ENCODE data around the gene CNDP2.
"Not testable (repeated sequence)": the region's sequence is repeated elsewhere in the genome, so short reads cannot be mapped to it uniquely, and the experiment has no call there.

Gene CNDP2

DNA sequence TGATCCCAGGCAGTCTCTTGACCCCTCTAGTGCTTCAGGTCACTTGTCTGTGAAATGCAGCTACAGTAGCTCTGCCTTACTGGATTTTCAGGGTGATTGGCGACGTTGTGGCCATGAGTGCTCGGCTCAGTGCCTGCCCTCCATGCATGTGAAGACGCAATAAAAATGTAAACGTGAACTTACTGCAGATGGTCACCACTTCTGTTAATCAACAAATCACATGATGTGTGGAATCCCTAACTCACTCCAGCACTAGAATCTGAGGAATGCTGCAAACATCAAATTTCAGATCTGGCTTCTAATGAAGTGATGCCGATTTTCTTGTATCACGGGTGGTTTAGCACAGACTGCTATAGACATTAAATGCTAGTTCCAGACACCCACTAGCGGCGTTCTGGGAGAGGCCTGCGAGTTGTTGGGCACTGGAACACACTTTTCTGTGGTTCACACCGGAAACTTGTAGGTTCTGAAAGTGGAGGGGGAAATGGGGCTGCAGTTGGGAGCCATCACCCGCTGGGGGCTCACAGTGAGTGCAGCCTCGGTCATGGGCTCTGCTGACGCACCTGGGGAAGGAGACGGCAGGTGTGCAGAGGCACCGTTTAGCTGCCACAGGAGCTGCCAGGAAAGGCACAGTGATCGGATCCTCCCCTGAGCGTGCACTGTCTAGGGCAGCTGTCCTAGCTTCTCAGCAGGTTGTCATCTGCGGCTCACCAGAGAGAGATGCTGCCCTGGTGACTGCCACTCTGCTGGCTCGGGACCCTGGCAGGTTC lies 44.7 kb downstream of the CNDP2 start:
- no peak for DNase-seq

DNA sequence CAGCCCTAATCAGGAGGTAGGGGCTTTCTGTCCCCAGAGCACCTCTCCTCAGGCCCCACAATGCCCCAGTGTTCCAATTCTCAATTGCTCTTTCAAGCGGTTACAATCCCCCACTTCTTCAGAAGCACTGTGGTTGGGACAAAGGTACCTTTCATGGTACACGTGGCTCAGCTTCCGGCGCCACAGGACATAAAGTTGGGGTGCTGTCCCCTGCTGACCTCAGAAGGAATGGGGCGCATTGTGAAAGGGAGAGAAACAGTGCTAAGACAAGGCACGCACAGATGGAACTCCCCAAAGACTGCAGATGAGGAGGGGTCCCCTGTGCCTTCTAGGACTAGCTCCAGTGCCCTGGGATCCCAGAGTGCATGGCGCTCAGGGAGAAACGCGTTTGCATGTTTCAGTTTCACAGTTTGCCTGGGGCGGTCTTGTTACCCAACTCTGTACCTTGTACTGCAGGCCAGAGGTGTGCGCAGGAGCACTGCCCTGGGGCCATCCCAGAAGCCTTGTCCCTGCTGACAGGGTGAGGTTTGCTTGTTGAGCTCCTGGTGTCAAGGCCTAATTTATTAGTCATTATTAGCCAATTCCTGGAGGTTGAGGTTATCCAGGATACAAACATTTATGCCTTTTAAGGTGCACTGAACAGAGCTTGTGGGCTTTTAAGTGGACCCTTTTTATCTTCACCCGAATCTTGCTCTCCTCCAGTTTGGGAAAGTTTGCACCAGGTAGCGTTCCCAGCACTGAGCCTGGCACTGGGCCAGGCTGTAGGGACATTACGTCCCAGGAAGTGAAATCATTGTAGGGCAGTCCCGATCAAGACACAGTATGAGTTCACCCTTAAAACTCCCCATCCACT lies 45.8 kb downstream of the CNDP2 start:
- no peak for DNase-seq

DNA sequence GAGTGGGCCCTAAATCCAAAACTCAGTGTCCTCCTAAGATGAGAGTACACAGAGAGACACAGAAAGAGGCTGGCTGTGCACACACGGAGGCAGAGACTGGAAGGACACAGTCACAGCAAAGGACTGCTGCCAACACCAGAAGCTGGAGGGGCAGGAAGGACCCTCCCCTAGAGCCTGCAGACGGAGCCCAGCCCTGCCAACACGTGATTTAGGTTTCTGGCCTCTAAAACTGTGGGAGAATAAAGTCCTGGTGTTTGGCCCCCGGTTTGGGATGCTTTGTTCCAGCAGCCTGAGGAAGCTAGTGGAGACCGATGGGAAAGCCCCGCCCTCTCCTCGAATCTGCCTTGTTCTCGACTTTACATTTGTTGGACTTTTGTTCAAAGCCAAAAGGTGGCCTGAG lies 48.7 kb downstream of the CNDP2 start:
- DNase-seq, result no peak

DNA sequence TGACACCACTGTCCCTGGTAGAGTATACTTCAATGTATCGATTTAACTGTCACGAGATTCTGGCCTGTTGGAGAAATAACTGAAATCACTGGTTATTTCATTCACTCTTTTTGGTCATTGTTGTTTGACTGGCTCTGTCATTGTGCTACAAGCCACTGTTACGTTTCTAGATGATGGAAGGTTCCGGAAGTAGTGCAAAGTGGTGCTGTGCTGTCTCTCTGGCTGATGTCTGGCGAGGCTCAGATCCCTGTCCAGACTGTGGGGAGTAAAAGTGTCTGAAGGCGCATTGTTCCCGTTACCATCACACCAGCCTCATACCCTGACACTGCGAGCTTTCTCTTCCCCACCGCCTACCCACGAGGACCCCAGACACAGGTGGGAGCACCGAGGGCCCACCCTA lies 49.8 kb downstream of the CNDP2 start:
- no peak for DNase-seq

DNA sequence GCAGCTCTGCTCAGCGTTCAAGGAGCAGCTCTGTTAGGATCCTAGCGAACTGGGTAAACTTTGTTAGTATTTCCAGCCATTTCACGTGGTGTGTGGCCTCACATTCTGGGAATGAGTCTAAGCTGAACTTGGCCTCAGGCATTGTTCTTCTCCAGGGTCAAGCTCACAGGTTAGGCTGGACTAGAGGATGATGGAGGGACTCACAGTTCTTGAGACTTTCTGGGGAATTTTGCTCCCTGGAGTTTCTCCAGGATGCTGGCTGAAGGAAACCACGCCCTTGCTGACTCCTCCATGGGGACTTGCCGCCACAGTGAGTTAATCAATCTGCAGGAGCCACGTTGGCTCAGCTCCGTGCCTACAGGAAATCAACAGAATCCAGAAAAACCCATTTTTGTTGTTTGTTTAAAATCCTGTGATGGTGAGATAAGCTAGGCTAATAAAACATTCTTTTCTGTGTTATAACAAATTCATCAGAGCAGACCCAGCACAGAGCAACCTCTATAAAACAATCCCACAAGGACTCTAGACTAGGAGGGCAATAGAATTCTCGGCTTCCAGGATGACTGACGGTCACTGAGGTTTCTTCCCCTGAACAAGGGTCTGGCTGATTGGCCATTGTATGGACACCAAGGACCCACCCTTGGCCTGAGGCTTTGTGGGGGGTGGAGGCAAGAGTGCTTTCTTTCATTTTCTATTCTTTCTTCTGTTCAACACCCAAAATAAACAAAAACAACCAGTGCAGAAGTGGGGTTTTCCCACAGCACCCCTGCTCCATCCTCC lies 50.8 kb downstream of the CNDP2 start:
- no peak for DNase-seq

DNA sequence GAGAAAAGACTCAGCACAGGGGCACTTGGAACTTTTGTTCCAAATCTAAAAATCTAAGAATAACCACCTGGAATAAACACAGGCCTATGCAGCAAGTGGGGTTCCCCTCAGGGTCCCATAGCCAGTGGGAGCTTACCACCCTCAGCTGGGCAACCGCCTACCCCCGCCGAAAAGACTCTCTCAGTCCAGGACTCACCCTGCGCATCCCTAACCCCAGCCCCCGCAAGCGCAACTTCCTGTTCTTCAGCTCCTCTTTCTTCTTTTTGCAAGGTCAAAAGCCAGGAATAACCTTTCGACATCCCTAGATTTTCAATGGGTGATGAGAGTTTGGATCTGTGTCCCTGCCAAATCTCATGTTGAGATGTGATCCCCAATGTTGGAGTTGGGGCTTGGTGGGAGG lies 51.7 kb downstream of the CNDP2 start:
- DNase-seq, result no peak

DNA sequence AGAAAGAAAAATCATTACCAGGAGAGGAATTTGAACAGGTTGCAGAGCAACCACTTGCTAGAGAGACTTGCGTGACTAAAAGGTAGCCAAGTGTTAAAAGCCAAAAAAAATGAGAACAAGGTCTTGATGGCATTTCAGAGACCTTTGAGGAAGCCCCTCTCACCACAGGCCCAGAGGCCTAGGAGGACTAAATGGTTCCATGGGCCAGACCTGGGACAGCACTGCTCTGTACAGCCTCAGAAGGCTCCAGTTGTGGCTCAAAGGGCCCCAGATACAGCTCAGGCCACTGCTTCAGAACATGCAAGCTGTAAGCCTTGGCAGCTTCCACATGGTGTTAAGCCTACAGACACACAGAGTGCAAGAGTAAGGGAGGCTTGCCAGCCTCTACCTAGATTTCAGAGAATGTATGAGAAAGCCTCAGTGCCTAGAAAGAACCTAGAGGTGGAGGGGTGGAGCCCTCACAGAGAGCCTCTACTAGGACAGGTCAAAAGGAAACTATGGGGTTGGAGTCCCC lies 53.5 kb downstream of the CNDP2 start:
- no peak for DNase-seq

DNA sequence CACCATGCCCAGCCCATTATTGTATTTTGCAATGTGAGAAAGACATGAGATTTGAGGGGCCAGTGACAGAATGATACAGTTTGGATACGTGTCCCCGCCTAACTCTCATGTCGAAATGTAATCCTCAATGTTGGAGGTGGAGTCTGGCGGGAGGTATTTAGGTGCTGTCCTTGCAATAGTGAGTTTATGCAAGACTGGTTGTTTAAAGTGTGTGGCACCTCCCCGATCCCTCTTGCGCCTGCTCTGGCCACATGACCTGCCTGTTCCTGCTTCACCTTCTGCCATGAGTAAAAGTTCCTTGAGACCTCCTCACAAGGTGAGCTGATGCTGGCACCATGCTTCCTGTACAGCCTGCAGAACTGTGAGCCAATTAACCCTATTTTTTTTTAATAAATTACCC lies 54.7 kb downstream of the CNDP2 start:
- no peak for DNase-seq

DNA sequence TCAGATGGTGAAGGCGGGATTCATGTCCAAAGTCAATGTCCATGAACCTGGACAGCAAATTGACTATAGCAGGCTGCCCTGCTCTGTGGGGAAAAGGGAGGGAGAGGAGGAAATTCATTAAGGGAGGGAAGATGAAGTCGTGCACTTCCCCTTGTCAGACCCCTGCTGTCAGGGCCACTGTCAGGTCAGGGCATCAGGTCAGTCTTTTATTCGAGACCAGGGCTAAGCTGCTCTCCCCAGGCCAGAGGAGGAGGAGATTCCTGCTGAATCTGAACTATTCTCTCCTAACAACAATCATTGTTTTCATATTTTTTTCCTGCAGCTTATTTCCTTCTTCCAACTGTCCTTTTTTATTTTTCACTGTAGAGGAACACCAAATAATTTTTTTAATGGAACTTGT lies 55.3 kb downstream of the CNDP2 start:
- DNase-seq, result no peak

DNA sequence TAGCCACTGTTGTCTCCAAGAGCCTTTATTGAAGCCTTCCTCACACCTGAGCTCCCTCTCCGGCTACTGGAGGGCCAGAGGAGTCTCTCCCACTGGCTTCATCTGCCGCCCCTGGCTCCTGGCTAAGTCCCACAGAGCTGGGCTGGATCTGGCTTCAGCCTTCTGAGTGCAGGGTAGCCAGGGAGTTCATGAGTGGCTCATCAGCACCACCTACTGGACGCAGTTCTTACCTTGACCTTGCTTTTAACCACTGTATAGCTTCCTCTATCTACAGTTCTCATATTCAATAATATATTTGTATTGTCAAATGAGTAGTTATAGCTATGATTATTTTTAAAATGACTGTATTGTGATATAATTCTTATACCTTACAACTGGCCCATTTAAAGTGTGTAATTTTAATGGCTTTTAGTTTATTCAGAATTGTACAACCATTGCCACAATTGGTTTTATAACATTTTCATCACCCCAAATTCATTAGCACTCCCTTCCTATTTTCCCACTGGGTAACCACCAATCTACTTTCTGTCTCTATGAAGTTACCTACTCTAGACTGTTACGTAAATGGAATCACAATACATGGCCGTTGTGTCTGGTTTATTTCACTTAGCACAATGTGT lies 55.9 kb downstream of the CNDP2 start:
- peak; percentile 61 to 77 for DNase-seq

DNA sequence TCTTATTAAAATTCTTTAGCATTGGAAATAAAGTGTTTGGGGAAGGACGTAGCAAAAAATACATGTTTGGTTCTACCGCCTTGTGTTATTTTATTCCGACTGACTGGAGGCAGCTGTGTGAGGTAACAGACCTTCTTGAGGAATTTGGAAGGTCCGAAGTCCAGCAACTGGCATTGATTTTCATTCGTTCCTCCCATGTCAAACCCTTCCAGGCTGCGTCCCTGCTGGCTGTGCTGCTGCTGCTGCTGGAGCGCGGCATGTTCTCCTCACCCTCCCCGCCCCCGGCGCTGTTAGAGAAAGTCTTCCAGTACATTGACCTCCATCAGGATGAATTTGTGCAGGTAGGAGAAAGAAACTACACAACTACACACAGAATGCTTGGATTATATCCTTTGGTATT lies 60.0 kb downstream of the CNDP2 start:
- DNase-seq, result no peak

DNA sequence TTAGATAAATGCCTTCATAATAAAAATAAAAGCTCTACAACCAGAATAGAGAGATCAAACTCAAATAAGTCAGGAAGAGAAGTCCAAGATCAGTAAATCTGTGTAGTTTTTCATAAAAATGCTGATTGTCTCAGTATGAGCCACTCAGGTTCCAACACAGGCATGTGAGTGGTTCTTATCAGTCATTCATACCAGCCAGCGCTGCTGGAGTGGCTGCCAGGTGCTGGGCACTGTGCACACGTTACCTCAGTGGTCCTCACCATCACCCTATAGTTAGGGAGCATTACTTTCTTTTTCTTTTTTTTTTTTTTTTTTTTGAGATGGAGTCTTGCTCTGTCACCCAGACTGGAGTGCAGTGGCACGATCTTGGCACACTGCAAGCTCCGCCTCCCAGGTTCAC lies 61.9 kb downstream of the CNDP2 start:
- DNase-seq, result no peak

DNA sequence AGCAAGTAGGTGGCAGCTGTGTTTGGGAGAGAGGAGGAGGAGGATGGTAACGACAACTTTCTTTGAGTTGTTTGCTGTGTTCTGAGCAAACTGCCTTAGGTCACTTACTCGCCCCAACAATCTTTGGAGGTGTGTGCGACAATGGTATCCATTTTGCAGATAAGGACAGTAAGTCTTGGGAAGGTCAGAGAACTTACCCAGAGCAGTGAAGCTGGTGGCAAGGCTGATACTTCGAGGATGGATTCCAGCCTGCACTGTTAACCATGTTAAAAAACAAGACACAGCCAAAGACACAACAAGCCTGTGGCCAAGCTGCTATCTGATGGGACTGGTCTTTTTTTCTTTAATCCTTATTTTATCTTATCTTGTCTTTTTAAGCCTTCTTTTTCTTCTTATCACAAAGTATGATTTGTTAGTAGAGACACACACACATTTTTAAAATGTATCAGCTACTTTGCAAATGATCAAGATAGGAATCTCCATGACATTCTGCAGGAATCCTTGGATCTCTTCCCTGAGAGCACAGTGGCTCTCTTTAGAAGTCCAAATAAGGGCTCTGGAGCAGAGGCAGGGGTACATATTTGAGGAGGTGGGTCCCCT lies 66.1 kb downstream of the CNDP2 start:
- DNase-seq, result no peak

DNA sequence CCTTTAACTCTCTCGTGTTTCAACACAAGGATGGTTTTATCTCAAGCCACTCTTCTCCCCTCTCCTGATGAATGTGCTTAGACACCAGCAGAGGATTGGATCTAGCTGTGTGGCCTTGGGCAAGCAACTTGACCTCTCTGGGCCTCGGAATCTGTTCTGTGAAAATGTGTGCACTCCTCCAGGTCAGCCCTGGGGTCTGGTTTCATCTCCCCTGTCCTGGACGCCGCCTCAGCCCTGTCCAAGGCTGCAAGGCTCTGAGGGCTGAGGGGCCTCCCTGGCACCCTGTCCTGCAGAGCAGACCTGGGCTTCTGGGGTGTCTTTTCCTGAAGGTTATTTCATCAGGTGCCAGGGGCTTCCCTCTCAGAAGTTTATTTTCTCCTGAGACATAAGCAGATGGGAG lies 66.6 kb downstream of the CNDP2 start:
- DNase-seq, result no peak

DNA sequence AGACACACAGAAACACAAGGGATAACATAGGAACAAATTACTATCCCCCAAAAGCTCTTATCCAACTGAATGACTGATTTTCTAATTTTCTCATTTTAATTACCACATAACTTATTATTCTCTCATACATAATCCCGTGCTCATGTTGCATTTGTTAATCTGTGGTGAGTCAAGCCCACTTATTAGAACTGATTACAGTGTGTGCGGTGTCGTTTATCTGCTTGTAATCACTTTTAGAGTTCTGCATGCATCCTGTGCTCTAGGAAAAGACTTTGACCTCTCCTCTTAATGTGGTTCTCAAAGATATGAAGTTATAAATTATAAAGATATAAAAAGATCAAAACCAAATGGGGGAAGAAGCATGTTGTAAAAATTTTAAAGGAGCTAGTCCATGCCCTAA lies 67.8 kb downstream of the CNDP2 start:
- no peak for DNase-seq

DNA sequence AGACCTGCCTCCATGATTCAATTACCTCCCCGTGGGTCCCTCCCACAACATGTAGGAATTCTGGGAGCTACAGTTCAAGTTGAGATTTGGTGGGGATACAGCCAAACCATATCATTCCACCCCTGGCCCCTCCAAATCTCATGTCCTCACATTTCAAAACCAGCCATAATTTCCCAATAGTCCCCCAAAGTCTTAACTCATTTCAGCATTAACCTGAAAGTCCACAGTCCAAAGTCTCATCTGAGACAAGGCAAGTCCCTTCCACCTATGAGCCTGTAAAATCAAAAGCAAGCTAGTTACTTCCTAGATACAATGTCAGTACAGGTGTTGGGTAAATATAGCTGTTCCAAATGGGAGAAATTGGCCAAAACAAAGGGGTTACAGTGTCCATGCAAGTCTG lies 69.0 kb downstream of the CNDP2 start:
- DNase-seq, result not testable (repeated sequence)

DNA sequence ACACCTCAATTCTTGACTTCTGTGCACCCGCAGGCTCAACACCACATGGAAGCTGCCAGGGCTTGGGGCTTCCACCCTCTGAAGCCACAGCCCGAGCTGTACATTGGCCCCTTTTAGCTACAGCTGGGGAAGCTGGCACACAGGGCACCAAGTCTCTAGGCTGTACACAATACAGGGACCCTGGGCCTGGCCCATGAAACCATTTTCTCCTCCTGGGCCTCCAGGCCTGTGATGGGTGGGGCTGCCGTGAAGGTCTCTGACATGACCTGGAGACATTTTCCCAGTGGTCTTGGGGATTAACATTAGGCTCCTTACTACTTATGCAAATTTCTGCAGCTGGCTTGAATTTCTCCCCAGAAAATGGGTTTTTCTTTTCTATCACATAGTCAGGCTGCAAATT lies 69.8 kb downstream of the CNDP2 start:
- not testable (repeated sequence) for DNase-seq

DNA sequence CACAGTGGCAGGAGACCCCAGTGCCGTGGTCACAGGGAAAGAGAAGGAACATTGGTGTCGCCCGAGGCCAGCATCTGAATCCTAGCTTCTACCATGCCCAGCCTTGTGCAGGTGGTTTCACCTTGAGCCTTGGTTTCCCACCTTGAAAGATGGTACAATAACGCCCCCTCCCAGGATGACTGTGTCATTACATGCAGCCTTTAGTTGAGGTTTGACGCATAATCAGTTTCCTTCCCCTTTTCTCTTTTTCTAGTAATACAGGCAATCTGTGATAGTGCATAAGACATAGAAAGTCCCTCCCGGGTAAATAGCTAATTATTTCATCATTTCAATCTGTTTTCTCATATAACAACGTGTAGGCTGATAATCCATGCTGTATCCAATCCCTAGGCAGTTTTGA lies 71.7 kb downstream of the CNDP2 start:
- no peak for DNase-seq

DNA sequence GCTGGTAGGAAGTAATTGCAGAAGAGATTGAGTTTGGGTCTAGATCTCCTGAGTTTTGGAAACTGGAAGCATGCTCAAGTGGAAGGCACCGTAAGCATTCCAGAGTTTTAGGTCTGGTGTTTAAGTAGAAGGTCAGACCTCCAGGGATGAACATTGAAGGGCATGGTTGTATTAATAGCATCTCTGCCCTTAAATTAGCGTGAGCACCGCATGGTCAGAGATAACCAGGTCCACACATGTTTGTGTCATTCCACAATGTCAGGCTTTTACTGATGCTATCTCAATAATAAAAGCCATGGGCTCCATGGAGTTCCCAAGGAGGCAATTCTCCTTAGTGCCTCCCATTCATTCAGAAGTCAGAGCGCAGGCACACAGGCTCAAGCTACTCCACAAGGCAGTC lies 73.2 kb downstream of the CNDP2 start:
- DNase-seq, result no peak

DNA sequence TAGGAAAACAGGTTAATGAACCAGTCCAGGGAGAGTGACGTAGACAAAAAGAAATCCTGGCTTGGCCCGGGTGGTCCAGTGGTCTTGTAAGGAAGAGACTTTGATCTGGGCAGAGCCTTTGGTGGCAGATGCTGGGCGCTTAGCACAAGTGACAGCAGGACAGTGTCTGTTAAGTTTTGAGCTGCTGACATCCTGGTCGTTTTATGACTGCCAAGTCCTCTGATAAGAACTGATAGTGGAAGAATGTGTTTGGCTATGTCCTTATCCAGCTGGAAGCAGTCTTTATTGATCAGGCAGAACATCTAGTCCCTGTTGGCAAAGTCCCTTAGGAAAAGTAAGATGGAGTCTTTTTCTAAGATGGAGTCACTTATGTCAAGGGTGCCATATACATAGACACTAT lies 74.1 kb downstream of the CNDP2 start:
- no peak for DNase-seq

DNA sequence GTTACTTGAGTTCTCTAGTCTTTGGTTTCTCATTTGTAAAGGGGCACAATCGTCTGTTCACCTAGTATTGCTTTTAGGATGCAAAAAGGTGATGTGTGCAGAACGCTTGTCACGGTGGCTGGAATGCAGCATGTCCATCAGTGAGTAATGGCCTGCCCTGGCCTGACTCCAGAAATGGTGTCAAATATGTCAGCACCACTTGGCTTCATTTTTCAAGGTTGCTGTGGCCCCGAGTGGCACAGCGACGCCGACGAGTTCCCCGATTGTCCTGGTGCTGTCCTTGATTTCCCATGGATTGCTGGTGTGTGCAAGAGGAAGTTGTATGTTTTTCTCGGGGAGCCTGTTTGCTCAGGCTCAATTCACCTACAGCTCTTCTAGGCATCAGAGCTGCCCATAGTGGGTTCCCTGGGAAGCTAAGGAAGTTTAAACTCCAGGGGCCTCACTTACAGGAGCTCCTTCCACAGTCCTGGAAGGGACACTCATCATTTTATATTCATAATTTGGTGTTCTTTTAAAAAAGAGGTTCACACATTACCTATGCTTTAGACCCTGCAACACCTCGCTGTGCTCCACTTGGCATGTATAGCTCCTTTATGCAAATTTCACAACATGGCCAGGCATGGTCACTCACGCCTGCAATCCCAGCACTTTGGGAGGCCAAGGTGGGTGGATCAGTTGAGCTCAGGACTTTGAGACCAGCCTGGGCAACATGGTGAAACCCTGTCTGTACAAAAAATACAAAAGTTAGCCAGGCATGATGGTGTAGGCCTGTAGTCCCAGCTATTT lies 75.9 kb downstream of the CNDP2 start:
- no peak for DNase-seq

DNA sequence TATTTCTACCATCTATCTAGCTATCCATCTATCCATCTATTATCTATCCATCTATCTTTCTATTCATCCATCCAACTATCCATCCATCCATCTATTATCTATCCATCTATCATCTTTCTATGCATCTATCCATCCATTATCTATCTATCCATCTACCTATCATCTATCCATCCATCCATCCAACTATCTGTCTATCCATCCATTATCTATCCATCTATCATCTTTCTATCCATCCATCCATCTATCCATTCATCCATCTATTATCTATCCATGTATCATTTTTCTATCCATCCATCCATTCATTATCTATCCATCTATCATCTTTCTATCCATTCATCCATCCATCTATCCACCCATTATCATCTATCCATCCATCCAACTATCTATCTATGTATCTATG lies 76.9 kb downstream of the CNDP2 start:
- DNase-seq, result no peak

Data from NCI-H1930 (cell line).